ENCODE data around the gene ZNF774. TPM values are rescaled to one million over a fixed set of nuclear protein-coding genes. Genes with fewer than 3 reads are reported as not detected.
A peak's percentile ranks its signal among the peaks of the same experiment; 100 is the strongest.

The ZNF774 gene
- total and polyA plus RNA-seq, 4 donors = 1.6 to 4.9 (median 2.2) TPM

DNA sequence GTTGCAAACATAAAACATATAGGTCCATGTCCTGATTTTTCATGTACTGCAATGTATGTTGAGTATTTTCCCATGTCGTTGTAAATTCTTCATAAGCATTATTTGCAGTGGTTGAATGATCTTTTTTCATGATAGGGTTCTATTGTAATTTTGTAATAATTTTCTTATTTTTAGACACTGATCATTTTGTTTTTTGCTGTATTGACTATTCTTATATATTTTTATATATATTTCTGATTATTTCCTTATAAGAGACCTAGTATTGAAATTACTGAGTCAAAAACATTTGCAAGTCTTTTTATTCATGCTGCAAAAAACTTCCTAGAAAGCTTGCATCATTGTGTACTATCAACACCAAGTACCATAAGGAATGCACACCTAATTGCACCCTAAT, 31.2 kb upstream of the ZNF774 start:
- TF ChIP-seq, protein P1, sequence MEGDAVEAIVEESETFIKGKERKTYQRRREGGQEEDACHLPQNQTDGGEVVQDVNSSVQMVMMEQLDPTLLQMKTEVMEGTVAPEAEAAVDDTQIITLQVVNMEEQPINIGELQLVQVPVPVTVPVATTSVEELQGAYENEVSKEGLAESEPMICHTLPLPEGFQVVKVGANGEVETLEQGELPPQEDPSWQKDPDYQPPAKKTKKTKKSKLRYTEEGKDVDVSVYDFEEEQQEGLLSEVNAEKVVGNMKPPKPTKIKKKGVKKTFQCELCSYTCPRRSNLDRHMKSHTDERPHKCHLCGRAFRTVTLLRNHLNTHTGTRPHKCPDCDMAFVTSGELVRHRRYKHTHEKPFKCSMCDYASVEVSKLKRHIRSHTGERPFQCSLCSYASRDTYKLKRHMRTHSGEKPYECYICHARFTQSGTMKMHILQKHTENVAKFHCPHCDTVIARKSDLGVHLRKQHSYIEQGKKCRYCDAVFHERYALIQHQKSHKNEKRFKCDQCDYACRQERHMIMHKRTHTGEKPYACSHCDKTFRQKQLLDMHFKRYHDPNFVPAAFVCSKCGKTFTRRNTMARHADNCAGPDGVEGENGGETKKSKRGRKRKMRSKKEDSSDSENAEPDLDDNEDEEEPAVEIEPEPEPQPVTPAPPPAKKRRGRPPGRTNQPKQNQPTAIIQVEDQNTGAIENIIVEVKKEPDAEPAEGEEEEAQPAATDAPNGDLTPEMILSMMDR (IDR thresholded peaks at IDR 0.05; ENCODE audit: control extremely low read depth, extremely low read depth) = no peak
- DNase-seq (no peak), ATAC-seq (ENCODE audit: insufficient read depth, low FRiP score) (no peak)
- no peak overlapping the region for H3K27ac ChIP-seq (ENCODE audit: low read depth in 1 of 2, low read length in 1 of 2)
- no peaks in the 10 kb centered on the region for H3K9me3 ChIP-seq (ENCODE audit: control insufficient read depth in 4 of 4, insufficient read depth in 3 of 4, low read length in 3 of 4)
- H3K4me1 ChIP-seq (ENCODE audit: control insufficient read depth in 5 of 5, insufficient read depth in 5 of 5, low read length in 5 of 5) = peaks cover 0 to 5% (median 0%) of the 10 kb centered on the region in 5 donors
- no peaks in the 10 kb centered on the region for H3K36me3 ChIP-seq (ENCODE audit: control insufficient read depth in 4 of 4, insufficient read depth in 4 of 4, low read length in 4 of 4)
- H3K9ac ChIP-seq (ENCODE audit: insufficient read depth in 1 of 2, low read length in 2 of 2) = no peak overlapping the region
- WGBS, 2 donors = 75 to 88% methylated on average over 1 of the region's 1 CpG
- H3K4me3 ChIP-seq = no peak overlapping the region
- H3K27me3 ChIP-seq (ENCODE audit: control insufficient read depth in 3 of 3, insufficient read depth in 3 of 3, low read length in 2 of 3) = no peaks in the 10 kb centered on the region

DNA sequence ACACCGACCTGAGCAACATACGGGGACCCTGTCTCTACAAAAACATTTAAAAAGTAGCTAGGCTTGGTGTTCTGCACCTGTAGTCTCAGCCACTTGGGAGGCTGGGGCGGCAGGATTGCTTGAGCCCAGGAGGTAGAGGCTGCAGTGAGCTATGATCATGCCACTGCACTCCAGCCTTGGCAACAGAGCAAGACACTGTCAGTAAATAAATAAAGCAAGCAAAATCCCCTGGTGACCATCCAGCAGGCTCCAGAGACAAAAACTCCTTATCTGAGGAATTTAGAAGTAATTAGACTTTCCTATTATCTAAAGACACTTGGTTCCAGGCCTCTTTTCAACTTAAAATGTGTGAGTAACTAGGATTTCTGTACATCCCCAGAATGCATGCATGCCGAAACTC, 29.5 kb upstream of the ZNF774 start:
- Histone ChIP-seq H3K36me3 (ENCODE audit: control insufficient read depth in 4 of 4, insufficient read depth in 4 of 4, low read length in 4 of 4) (no peaks in the 10 kb centered on the region), H3K27ac (ENCODE audit: low read depth in 1 of 2, low read length in 1 of 2) (no peak overlapping the region), H3K9ac (ENCODE audit: insufficient read depth in 1 of 2, low read length in 2 of 2) (no peak overlapping the region), H3K4me3 (no peak overlapping the region), H3K9me3 (ENCODE audit: control insufficient read depth in 4 of 4, insufficient read depth in 3 of 4, low read length in 3 of 4) (no peaks in the 10 kb centered on the region), H3K4me1 (ENCODE audit: control insufficient read depth in 5 of 5, insufficient read depth in 5 of 5, low read length in 5 of 5) (peaks cover 0 to 4% (median 0%) of the 10 kb centered on the region in 5 donors), H3K27me3 (ENCODE audit: control insufficient read depth in 3 of 3, insufficient read depth in 3 of 3, low read length in 2 of 3) (no peaks in the 10 kb centered on the region)
- DNase-seq = peak in 1 of 3 donors; percentile 52
- 74 to 93% methylated on average over 4 of the region's 4 CpGs for WGBS, 2 donors
- no peak for ATAC-seq (ENCODE audit: insufficient read depth, low FRiP score)
- TF ChIP-seq, protein P1 (IDR thresholded peaks at IDR 0.05; ENCODE audit: control extremely low read depth, extremely low read depth) = no peak

- TF ChIP-seq, protein P1 (IDR thresholded peaks at IDR 0.05; ENCODE audit: control extremely low read depth, extremely low read depth) = no peak
- Histone ChIP-seq H3K9ac (ENCODE audit: insufficient read depth in 1 of 2, low read length in 2 of 2) (no peak overlapping the region), H3K4me1 (ENCODE audit: control insufficient read depth in 5 of 5, insufficient read depth in 5 of 5, low read length in 5 of 5) (peaks cover 0 to 3% (median 0%) of the 10 kb centered on the region in 5 donors), H3K9me3 (ENCODE audit: control insufficient read depth in 4 of 4, insufficient read depth in 3 of 4, low read length in 3 of 4) (no peaks in the 10 kb centered on the region), H3K4me3 (no peak overlapping the region), H3K27me3 (ENCODE audit: control insufficient read depth in 3 of 3, insufficient read depth in 3 of 3, low read length in 2 of 3) (no peaks in the 10 kb centered on the region), H3K36me3 (ENCODE audit: control insufficient read depth in 4 of 4, insufficient read depth in 4 of 4, low read length in 4 of 4) (no peaks in the 10 kb centered on the region), H3K27ac (ENCODE audit: low read depth in 1 of 2, low read length in 1 of 2) (no peak overlapping the region)
- WGBS, 2 donors = 47 to 70% methylated on average over 4 of the region's 4 CpGs
- ATAC-seq (ENCODE audit: insufficient read depth, low FRiP score) (no peak), DNase-seq (no peak)
Measured at GRCh38 chr15:90325726-90326125, 26.4 kb upstream of the ZNF774 start.

GRCh38 chr15:90326441-90326840, 25.6 kb upstream of the ZNF774 start:
- no peak for ATAC-seq (ENCODE audit: insufficient read depth, low FRiP score)
- whole genome bisulfite sequencing, 2 donors = 90 to 91% methylated on average over 4 of the region's 4 CpGs

More at GRCh38 chr15:90326441-90326840, 25.6 kb upstream of the ZNF774 start:
- Histone ChIP-seq H3K9me3 (ENCODE audit: control insufficient read depth in 4 of 4, insufficient read depth in 3 of 4, low read length in 3 of 4) (no peaks in the 10 kb centered on the region), H3K27ac (ENCODE audit: low read depth in 1 of 2, low read length in 1 of 2) (no peak overlapping the region), H3K27me3 (ENCODE audit: control insufficient read depth in 3 of 3, insufficient read depth in 3 of 3, low read length in 2 of 3) (no peaks in the 10 kb centered on the region), H3K36me3 (ENCODE audit: control insufficient read depth in 4 of 4, insufficient read depth in 4 of 4, low read length in 4 of 4) (no peaks in the 10 kb centered on the region), H3K4me3 (no peak overlapping the region), H3K9ac (ENCODE audit: insufficient read depth in 1 of 2, low read length in 2 of 2) (no peak overlapping the region), H3K4me1 (ENCODE audit: control insufficient read depth in 5 of 5, insufficient read depth in 5 of 5, low read length in 5 of 5) (peaks cover 0 to 3% (median 0%) of the 10 kb centered on the region in 5 donors)
- TF ChIP-seq, protein P1 (IDR thresholded peaks at IDR 0.05; ENCODE audit: control extremely low read depth, extremely low read depth) = no peak
- DNase-seq = no peak

Data from lung (tissue), 12 donors.